Measurements from ENCODE around the gene APOE. TPM values are rescaled to one million over a fixed set of nuclear protein-coding genes. Genes with fewer than 3 reads are reported as not detected.

APOE gene
- total and polyA plus RNA-seq, 2 of the 13 experiments (the other 11 are each of a cell fraction or from before 2014, with no cell fraction given), result 1,328 to 1,470 TPM

DNA sequence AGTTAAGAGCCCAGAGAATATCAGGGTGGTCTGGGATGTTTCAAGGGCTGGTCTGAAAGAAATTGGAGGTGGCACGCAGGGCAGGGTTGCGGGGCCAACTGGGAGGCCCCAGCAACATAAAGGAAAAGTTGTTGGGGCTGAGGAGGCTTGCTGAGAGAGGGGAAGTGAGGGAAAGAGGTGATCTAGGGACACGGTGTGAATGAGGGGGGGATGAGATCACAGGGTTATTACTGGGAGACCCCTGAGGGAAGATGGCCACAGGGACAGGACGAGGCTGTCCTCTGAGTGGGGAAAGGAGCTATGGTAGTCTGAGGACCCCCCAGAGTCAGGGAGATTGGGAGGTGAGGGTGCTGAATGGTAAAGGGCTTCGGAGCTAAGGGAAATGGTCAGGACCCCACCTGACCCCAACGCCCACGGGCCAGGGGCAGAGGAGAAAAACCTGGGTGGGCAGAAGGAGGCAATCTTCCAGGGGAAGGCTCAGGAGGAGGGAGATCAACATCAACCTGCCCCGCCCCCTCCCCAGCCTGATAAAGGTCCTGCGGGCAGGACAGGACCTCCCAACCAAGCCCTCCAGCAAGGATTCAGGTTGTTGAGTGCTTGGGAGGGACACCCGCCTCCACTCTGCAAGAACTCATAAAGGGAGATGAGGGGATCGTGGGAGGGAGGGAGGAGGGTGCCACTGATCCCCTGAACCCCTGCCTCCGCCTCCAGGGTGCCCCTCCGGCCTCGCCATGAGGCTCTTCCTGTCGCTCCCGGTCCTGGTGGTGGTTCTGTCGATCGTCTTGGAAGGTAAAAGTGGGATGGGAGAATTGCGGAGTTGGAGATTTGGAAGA is 20.9 kb downstream of the APOE start (continued):
- TF ChIP-seq, protein P1, sequence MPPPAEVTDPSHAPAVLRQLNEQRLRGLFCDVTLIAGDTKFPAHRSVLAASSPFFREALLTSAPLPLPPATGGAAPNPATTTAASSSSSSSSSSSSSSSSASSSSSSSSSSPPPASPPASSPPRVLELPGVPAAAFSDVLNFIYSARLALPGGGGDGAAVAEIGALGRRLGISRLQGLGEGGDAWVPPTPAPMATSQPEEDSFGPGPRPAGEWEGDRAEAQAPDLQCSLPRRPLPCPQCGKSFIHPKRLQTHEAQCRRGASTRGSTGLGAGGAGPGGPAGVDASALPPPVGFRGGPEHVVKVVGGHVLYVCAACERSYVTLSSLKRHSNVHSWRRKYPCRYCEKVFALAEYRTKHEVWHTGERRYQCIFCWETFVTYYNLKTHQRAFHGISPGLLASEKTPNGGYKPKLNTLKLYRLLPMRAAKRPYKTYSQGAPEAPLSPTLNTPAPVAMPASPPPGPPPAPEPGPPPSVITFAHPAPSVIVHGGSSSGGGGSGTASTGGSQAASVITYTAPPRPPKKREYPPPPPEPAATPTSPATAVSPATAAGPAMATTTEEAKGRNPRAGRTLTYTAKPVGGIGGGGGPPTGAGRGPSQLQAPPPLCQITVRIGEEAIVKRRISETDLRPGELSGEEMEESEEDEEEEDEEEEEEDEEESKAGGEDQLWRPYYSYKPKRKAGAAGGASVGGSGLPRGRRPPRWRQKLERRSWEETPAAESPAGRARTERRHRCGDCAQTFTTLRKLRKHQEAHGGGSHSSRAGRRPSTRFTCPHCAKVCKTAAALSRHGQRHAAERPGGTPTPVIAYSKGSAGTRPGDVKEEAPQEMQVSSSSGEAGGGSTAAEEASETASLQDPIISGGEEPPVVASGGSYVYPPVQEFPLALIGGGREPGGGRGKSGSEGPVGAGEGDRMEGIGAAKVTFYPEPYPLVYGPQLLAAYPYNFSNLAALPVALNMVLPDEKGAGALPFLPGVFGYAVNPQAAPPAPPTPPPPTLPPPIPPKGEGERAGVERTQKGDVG (CRISPR knock-in tag; IDR thresholded peaks at IDR 0.05; ENCODE audit: borderline replicate concordance), result 0 out of 2 replicates have a peak, but pooled peaks have one; percentile 17
- TF ChIP-seq PAX8 (CRISPR knock-in tag; IDR thresholded peaks at IDR 0.05; ENCODE audit: borderline replicate concordance), result 0 out of 2 replicates have a peak, but pooled peaks have one; percentile 36
- peak; percentile 56 for TF ChIP-seq AGO2 (optimal IDR thresholded peaks at IDR 0.05; ENCODE audit: low read depth, low read length)
- TF ChIP-seq, protein P2, sequence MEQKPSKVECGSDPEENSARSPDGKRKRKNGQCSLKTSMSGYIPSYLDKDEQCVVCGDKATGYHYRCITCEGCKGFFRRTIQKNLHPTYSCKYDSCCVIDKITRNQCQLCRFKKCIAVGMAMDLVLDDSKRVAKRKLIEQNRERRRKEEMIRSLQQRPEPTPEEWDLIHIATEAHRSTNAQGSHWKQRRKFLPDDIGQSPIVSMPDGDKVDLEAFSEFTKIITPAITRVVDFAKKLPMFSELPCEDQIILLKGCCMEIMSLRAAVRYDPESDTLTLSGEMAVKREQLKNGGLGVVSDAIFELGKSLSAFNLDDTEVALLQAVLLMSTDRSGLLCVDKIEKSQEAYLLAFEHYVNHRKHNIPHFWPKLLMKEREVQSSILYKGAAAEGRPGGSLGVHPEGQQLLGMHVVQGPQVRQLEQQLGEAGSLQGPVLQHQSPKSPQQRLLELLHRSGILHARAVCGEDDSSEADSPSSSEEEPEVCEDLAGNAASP (CRISPR knock-in tag; IDR thresholded peaks at IDR 0.05; ENCODE audit: borderline replicate concordance), result peak; percentile 7; the same call in 1 of the 2 replicates
- TF ChIP-seq RBM22 (optimal IDR thresholded peaks at IDR 0.05; ENCODE audit: low read length), result peak; percentile 30
- 0 out of 2 replicates have a peak, but pooled peaks have one; percentile 18 for TF ChIP-seq ZBTB7B (CRISPR knock-in tag; IDR thresholded peaks at IDR 0.05)
- TF ChIP-seq KDM5B (CRISPR knock-in tag; IDR thresholded peaks at IDR 0.05; ENCODE audit: borderline replicate concordance), result peak; percentile 71
- TF ChIP-seq MYC (CRISPR knock-in tag; IDR thresholded peaks at IDR 0.05; ENCODE audit: borderline replicate concordance), result peak; percentile 25; the same call in 1 of the 2 replicates
- 0 out of 2 replicates have a peak, but pooled peaks have one; percentile 39 for TF ChIP-seq ZNF232 (CRISPR knock-in tag; IDR thresholded peaks at IDR 0.05; ENCODE audit: borderline replicate concordance)

All from HepG2 (cell line).